Measurements from ENCODE around the gene OSR1.

DNA sequence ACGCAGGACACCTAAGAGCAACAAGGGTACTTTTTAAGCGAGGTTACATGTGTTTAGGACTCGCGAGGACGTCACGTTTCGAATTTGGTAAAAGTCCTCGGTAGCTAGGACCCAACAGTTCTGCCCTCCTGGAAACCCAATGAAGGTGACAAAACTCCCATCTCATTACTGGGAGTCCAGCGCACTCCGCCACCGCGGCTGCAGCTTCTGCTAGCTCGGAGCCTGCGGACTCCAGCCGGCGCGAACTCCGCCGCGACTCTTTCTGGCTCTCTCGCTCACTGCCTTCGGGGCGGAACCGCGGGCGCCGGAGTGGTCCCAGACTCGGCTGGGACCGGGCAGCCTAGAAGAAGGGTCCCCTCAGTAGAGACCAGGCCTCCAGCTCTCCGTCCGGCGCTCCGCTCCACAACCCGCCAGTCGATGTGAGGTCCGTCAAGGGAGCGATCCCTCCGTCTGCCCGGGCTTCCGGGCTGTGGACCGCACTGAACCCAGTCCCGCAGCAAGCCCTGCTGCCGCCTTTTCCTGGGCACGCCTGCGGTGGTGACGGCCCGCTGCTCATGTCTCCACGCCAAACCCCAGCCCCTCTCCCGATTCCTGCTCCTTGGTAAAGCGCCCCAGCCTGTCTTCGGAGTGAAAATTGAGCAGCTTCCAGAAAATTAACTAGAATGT is 3.0 kb upstream of the OSR1 start:
- TF ChIP-seq, protein P1, sequence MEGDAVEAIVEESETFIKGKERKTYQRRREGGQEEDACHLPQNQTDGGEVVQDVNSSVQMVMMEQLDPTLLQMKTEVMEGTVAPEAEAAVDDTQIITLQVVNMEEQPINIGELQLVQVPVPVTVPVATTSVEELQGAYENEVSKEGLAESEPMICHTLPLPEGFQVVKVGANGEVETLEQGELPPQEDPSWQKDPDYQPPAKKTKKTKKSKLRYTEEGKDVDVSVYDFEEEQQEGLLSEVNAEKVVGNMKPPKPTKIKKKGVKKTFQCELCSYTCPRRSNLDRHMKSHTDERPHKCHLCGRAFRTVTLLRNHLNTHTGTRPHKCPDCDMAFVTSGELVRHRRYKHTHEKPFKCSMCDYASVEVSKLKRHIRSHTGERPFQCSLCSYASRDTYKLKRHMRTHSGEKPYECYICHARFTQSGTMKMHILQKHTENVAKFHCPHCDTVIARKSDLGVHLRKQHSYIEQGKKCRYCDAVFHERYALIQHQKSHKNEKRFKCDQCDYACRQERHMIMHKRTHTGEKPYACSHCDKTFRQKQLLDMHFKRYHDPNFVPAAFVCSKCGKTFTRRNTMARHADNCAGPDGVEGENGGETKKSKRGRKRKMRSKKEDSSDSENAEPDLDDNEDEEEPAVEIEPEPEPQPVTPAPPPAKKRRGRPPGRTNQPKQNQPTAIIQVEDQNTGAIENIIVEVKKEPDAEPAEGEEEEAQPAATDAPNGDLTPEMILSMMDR (IDR thresholded peaks at IDR 0.05): no peak
- no peak for TF ChIP-seq POLR2AphosphoS5 (IDR thresholded peaks at IDR 0.05)
- TF ChIP-seq POLR2A (IDR thresholded peaks at IDR 0.05): no peak
